OCI-LY3 (cell line): ENCODE results near the gene SAMD4A.

Experiments
- EZH2phosphoT487 ChIP-seq: fragments of 200-600 bp; shearing (Covaris generic); IDR thresholded peaks from 2 replicates; pipeline ENCODE4 v1.6.1; 2018; ENCODE audit warnings: antibody characterized with exemption, mixed run types, low read depth
- TF ChIP-seq, protein P1 (sequence below): fragments of 200-600, 300-600 bp; sonication (generic); IDR thresholded peaks from 2 replicates; pipeline ENCODE4 v1.5.1; 2014; ENCODE audit warnings: antibody characterized with exemption, low read length, low read depth

DNA sequence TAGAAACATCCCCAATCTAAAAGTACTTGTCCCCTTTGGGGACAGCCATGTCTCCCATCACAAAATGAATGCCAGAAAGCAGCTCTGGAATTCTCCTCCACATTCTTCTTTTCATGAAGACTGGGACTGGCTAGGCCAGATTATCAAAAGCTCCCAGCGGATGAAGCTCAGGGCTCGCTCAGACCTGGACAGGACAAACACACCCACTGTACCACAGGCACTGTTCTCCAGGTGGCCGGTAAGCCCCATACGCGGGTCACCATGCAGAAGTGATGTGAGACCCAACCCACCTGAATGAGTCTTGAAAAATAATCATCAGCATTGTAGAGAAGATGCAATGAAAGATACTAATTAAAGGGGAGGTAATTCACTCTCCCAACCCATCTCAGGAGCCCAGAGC is 250.6 kb downstream of the SAMD4A start:
- TF ChIP-seq, protein P1, sequence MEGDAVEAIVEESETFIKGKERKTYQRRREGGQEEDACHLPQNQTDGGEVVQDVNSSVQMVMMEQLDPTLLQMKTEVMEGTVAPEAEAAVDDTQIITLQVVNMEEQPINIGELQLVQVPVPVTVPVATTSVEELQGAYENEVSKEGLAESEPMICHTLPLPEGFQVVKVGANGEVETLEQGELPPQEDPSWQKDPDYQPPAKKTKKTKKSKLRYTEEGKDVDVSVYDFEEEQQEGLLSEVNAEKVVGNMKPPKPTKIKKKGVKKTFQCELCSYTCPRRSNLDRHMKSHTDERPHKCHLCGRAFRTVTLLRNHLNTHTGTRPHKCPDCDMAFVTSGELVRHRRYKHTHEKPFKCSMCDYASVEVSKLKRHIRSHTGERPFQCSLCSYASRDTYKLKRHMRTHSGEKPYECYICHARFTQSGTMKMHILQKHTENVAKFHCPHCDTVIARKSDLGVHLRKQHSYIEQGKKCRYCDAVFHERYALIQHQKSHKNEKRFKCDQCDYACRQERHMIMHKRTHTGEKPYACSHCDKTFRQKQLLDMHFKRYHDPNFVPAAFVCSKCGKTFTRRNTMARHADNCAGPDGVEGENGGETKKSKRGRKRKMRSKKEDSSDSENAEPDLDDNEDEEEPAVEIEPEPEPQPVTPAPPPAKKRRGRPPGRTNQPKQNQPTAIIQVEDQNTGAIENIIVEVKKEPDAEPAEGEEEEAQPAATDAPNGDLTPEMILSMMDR, result no peak
- TF ChIP-seq EZH2phosphoT487, result no peak
